ENCODE measurements around the gene TOPBP1.

The TOPBP1 gene

DNA sequence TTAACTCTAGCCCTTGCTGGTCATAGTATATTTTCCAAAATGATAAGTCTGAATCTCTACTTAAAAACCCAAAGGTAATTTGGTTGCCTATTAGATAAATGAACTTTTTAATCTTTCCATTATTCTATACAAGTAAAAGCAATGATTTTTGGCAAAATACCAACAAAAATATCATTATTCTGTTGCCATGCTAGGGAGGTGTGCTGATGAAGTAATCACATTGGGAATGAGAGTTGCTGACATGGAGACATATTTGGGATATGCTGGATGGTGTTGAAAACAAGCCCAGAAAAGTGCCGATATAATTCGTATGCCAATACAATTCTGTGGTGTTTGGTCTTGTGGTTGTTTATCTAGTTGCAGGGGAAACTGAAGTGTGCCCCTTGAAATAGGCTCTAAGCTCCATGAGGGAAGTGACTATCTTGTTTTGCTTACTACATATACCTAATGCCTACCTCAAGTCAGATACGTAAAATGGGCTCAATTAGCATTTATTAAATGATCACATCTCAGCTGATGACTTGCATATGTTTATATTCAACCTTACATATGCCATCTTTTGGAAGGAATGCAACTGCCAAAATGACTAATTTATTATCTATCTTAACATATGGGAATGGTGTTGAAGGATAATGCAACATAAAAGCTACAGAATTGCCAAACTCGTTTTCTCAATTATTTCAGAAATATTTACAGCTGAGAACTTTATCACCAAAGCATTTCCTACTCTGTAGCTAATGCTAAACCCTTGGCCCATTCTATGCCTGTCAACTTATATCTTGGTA, 5.8 kb downstream of the TOPBP1 start:
- no peak for ATAC-seq
- H3K27ac Mint-ChIP-seq: no peak overlapping the region
- H3K4me3 Mint-ChIP-seq: no peak overlapping the region
- H3K4me1 Mint-ChIP-seq: peaks cover 17% of the 10 kb centered on the region
- H3K36me3 Mint-ChIP-seq: peaks cover 43% of the 10 kb centered on the region
- no peaks in the 10 kb centered on the region for H3K27me3 Mint-ChIP-seq
- no peaks in the 10 kb centered on the region for H3K9me3 Mint-ChIP-seq

DNA sequence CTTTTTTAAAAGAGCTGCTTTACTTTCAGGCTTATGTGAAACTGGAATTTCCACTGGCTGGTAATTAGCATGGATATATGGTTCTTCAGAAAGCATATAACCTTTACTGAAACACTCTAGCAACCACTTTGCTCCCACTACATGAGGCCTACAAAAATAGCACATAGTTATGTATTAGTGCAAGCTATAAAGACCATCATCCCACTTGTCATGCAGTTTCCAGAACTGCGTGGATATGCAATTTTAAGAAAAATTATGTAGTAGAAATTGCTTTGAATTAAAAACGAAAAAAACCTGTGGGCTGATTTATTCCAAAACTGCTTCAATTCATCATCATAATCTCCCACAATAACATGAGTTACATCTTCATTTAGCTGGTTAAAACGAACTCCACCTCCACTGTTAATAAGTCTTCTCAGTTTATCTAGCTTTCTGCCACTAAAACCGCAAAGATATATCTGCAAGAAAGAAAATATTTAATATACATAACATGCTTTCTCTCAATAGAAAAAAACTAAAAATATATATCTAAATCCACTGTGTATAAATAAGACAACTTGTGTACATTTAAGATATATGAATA, 12.2 kb downstream of the TOPBP1 start:
- Mint-ChIP-seq H3K4me1 (no peaks in the 10 kb centered on the region), H3K9me3 (no peaks in the 10 kb centered on the region), H3K27me3 (no peaks in the 10 kb centered on the region), H3K27ac (no peak overlapping the region), H3K4me3 (no peak overlapping the region), H3K36me3 (peaks cover 37% of the 10 kb centered on the region)
- ATAC-seq: no peak

DNA sequence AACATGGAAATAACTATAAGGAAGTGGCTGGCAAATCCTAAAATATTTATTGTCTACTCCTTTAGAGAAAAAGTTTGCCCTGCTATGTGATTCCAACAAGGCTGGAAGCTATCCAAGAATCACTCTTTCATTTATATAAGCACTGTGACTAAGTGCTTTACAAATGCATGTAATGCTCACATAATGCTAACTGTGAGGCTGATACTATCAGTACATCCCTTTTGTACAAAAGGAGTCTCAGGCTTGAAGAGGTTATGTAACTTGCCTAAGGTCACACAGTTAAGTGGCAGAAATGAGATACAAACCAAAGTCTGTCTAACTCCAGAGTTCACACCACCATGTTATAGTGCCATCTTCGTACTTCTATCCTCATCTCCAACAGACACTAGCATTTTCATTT, 17.0 kb downstream of the TOPBP1 start:
- Mint-ChIP-seq H3K36me3 (peaks cover 57% of the 10 kb centered on the region), H3K27ac (no peak overlapping the region), H3K4me3 (no peak overlapping the region), H3K27me3 (no peaks in the 10 kb centered on the region), H3K9me3 (no peaks in the 10 kb centered on the region), H3K4me1 (no peaks in the 10 kb centered on the region)
- no peak for ATAC-seq

DNA sequence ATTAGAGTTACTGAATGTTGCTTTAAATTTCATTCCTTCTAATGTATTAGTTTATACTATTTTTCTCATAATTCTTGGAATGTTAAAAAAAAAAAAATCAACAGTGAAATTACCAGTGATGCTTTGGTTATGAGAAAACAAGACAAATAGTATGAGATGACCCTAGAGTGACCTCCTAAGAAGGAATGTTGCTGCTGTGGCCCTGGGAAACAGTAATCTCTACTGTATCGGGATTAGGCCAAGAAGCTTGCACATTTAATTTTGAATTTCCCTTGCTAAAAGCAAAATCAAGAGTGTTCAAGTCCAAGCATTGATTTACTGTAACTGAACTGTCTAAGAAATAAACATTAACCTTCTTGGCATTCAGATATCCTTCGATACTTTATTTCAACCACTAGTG, 18.1 kb downstream of the TOPBP1 start:
- Mint-ChIP-seq H3K27ac (no peak overlapping the region), H3K4me1 (no peaks in the 10 kb centered on the region), H3K27me3 (no peaks in the 10 kb centered on the region), H3K36me3 (peaks cover 69% of the 10 kb centered on the region), H3K4me3 (no peak overlapping the region), H3K9me3 (no peaks in the 10 kb centered on the region)
- ATAC-seq: no peak

DNA sequence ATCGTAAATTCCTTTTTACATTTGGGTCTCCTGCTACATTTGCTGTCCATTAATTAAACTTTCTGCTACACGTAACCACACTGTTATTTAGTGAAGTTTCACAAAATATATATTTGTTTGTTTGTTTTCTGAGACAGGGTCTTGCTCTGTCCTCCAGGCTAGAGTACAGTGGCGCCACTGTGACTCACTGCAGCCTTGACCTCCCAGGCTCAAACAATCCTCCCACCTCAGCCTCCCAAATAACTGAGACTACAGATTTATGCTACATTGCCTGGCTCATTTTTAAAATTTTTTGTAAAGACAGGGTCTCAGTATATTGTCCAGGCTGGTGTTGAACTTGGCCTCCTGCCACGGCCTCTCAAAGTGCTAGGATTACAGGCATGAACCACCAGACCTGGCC, 20.5 kb downstream of the TOPBP1 start:
- no peak overlapping the region for H3K4me3 Mint-ChIP-seq
- no peaks in the 10 kb centered on the region for H3K9me3 Mint-ChIP-seq
- H3K36me3 Mint-ChIP-seq: peaks cover 65% of the 10 kb centered on the region
- no peak overlapping the region for H3K27ac Mint-ChIP-seq
- no peaks in the 10 kb centered on the region for H3K4me1 Mint-ChIP-seq
- H3K27me3 Mint-ChIP-seq: no peaks in the 10 kb centered on the region
- no peak for ATAC-seq

DNA sequence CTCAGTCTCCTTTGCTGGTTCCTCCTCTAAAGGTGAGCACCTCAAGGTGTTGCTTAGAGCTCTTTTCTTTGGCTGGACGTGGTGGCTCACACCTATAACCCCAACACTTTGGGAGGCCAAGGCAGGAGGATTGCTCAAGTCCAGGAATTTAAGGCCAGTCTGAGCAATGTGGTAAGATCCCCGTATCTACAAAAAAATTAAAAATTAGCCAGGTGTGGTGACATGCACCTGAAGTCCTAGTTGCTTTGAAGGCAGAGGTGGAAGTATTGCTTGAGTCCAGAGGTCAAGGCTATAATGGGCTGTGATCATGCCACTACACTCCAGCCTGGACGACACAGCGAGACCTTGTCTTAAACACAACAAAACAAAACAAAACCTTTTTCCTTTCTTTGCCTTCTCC, 28.3 kb downstream of the TOPBP1 start:
- no peak for ATAC-seq
- H3K27ac Mint-ChIP-seq: no peak overlapping the region
- H3K36me3 Mint-ChIP-seq: peaks cover 74% of the 10 kb centered on the region

DNA sequence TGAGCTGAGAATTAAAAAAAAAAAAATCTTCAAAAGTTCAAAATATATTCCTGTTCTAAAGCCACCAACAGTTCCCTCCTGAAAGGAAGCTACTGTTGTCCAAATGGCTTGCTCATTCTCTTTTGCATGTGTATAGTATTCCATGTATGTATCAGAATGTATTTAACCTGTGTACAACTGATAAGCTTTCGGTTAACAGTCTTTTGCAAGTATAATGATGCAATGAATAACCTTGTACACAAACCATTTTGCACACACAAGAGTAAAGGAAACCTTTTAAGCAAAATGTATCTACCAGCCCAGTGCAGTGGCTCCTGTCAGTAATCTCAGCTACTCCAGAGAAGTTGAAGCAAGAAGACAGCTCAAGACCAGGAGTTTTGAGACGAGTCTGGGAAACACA, 32.6 kb downstream of the TOPBP1 start:
- H3K36me3 Mint-ChIP-seq: peaks cover 54% of the 10 kb centered on the region
- H3K4me1 Mint-ChIP-seq: peaks cover 6% of the 10 kb centered on the region
- ATAC-seq: no peak
- H3K27me3 Mint-ChIP-seq: no peaks in the 10 kb centered on the region
- no peak overlapping the region for H3K4me3 Mint-ChIP-seq
- no peak overlapping the region for H3K27ac Mint-ChIP-seq
- H3K9me3 Mint-ChIP-seq: no peaks in the 10 kb centered on the region

More for the DNA sequence above, 28.3 kb downstream of the TOPBP1 start:
- no peaks in the 10 kb centered on the region for H3K27me3 Mint-ChIP-seq
- no peak overlapping the region for H3K4me3 Mint-ChIP-seq
- peaks cover 4% of the 10 kb centered on the region for H3K4me1 Mint-ChIP-seq
- no peaks in the 10 kb centered on the region for H3K9me3 Mint-ChIP-seq

DNA sequence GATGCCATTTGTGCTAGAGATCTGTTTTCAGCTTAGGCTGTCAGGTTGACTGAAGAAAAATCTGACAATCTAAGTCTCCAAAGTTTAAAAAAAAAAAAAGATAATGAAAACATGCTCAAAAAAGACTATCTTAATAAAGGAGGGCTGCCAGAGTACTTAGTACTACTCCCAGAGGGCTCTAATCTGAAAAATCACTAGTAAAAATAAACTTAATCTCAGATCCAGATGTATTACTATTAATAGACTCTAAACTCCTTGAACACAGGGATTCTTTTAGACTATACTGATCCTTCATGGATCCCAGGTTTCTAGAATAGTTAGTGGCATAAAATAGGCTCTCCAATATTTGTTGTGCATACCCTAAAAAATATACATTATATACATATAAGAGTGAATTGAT, 34.0 kb downstream of the TOPBP1 start:
- peaks cover 53% of the 10 kb centered on the region for H3K36me3 Mint-ChIP-seq
- peaks cover 6% of the 10 kb centered on the region for H3K4me1 Mint-ChIP-seq

DNA sequence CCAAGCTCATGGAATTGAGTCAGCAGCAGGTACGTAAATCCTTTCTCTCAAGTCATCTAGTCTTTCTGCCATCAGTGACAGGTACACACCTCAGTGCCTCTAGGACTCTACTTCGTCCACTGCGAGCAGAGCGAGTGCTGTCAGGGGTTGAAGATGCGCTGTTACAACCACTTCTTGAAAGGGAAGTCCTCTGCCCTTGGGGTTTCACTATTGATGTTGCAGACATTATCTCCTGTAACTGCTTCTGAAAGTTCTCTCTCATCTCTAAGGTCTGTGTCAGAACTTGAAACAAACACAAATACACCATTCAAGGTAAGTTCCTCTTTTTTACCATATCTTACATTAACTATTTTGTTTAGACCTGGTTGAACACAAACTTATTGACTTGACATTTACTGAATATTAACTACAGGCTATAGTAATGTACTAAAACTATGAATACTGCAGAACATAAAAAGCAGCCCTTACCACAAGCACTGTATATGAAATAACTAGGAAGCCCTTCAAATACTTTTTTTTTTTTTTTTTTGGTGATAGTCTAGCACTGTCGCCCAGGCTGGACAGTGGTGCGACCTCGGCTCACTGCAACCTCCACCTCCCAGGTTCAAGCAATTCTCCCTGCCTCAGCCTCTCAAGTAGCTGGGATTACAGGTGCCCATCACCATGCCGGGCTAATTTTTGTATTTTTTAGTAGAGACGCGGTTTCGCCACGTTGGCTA, 41.5 kb downstream of the TOPBP1 start:
- Mint-ChIP-seq H3K36me3 (peaks cover 51% of the 10 kb centered on the region), H3K27ac (peak overlapping the region; percentile 84), H3K9me3 (no peaks in the 10 kb centered on the region), H3K4me3 (no peak overlapping the region), H3K27me3 (no peaks in the 10 kb centered on the region), H3K4me1 (peaks cover 16% of the 10 kb centered on the region)
- peak; percentile 100 for ATAC-seq

More for the DNA sequence above, 34.0 kb downstream of the TOPBP1 start:
- no peak overlapping the region for H3K27ac Mint-ChIP-seq
- ATAC-seq: no peak
- H3K9me3 Mint-ChIP-seq: no peaks in the 10 kb centered on the region
- H3K27me3 Mint-ChIP-seq: no peaks in the 10 kb centered on the region
- no peak overlapping the region for H3K4me3 Mint-ChIP-seq

DNA sequence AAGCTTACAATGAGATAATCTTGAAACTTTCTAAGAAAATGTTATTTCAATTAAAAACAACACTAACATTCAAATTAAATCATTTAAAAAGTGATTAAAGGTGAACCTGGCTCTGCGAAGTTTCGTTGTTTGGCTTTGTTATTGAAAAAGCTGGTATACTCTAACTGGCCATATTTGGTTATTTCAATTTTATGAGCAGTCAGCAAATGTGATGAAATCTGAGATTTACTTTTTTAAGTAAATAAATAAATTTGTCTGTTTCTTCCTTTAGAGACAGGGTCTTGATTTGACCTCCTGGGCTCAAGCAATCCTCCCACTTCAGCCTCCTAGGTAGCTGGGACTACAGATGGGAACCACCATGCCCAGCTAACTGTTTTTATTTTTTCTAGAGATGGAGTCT, 50.2 kb downstream of the TOPBP1 start:
- Mint-ChIP-seq H3K4me3 (no peak overlapping the region), H3K4me1 (no peaks in the 10 kb centered on the region), H3K27me3 (no peaks in the 10 kb centered on the region), H3K9me3 (no peaks in the 10 kb centered on the region), H3K27ac (no peak overlapping the region), H3K36me3 (peaks cover 65% of the 10 kb centered on the region)
- ATAC-seq: no peak

DNA sequence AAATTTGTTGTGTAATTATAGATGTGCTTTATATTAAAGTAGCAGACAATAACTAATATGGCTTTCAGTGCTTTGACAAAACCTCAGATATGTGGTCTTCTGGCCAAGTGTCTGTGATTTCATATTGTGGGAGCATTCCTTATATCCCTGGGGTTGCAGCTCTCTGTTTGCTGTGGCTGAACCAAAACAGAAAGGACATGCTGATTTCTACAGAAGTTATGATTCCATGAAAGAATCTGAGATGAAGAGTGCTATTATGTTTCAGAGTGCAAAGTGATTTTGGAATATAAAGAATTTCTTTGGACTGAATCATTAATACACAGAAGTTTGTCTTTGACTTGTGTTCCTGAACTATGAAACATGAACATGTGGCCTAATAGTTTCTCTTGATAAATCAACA, 51.7 kb downstream of the TOPBP1 start:
- H3K4me1 Mint-ChIP-seq: no peaks in the 10 kb centered on the region
- H3K36me3 Mint-ChIP-seq: peaks cover 68% of the 10 kb centered on the region
- no peak overlapping the region for H3K27ac Mint-ChIP-seq
- no peak overlapping the region for H3K4me3 Mint-ChIP-seq
- ATAC-seq: no peak
- no peaks in the 10 kb centered on the region for H3K9me3 Mint-ChIP-seq
- H3K27me3 Mint-ChIP-seq: no peaks in the 10 kb centered on the region

DNA sequence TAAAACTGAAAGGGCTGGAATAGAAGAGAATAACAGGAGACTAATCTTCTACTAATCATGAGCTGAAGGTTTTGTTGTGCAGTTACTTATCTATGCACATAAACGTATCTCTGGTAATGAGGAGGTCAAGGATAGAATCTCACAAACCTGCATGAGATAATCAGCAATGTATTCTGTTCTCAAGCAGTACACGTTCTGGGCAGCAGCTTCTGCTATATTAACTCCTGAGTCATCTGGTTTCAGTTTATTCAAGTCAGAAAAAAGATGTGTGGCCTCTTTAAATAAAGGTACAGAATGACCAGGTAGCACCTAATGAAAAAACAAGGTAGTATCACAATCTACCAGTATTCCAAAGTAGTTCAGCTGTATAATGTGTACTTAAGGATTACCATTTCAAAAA, 53.4 kb downstream of the TOPBP1 start:
- Mint-ChIP-seq H3K27ac (no peak overlapping the region), H3K4me3 (no peak overlapping the region), H3K4me1 (no peaks in the 10 kb centered on the region), H3K27me3 (no peaks in the 10 kb centered on the region), H3K36me3 (peaks cover 64% of the 10 kb centered on the region), H3K9me3 (no peaks in the 10 kb centered on the region)
- no peak for ATAC-seq

DNA sequence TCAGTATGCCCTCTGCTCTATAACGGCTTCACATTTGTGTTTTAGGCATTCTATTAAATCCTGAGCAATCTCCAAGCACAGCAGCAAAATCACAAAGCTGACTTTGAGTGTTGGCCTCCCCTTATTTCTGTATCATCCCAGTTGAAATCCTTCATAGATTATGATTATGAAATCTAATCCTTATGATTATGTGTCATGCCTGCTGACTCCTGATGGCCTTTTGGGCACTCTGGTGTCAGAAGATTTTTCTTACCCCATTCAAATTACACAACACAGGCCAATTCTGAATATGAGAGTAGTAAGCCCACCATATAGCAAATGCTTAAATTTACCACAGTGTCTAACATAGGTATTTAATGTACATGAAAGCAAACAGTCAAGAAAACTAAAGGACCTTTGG, 53.9 kb downstream of the TOPBP1 start:
- Mint-ChIP-seq H3K27ac (no peak overlapping the region), H3K36me3 (peaks cover 64% of the 10 kb centered on the region), H3K4me3 (no peak overlapping the region), H3K27me3 (no peaks in the 10 kb centered on the region), H3K9me3 (no peaks in the 10 kb centered on the region), H3K4me1 (no peaks in the 10 kb centered on the region)
- no peak for ATAC-seq

DNA sequence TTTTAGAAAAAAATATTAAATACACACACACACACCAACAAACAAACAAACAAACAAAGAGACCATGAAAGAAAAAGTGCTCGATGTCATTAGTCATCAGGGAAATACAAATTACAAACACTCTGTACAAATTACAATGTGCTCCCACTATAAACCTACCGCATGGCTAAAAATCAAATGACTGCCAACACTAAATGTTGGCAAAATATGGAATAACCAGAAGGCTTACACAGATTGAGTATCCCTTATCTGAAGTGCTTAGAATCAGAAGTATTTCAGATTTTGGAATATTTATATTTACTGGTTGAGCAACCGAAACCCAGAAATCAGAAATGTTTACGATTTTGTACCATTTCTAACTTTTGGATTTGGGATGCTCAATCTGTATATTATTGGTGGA, 54.8 kb downstream of the TOPBP1 start:
- no peaks in the 10 kb centered on the region for H3K27me3 Mint-ChIP-seq
- H3K36me3 Mint-ChIP-seq: peaks cover 69% of the 10 kb centered on the region
- no peak for ATAC-seq
- no peak overlapping the region for H3K4me3 Mint-ChIP-seq
- no peak overlapping the region for H3K27ac Mint-ChIP-seq
- no peaks in the 10 kb centered on the region for H3K9me3 Mint-ChIP-seq
- H3K4me1 Mint-ChIP-seq: no peaks in the 10 kb centered on the region

DNA sequence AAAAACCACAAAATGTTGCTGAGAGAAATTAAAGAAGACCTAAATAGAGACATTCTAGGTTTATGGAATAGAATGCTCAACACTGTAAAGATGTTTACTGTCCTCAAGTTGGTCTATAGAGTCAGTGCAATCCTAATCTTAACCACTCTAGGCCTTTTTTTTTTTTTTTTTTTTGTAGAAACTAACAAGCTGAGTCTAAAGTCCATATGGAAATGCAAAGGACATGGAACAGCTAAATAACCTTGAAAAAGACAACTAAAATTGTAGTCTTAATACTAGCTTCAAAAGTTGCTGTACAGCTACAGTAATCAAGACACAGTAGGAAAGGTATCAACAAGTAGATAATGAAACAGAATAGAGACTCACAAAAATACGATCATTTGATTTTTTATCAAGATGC, 55.4 kb downstream of the TOPBP1 start:
- no peak for ATAC-seq
- Mint-ChIP-seq H3K9me3 (no peaks in the 10 kb centered on the region), H3K27ac (no peak overlapping the region), H3K4me3 (no peak overlapping the region), H3K4me1 (no peaks in the 10 kb centered on the region), H3K36me3 (peaks cover 74% of the 10 kb centered on the region), H3K27me3 (no peaks in the 10 kb centered on the region)

DNA sequence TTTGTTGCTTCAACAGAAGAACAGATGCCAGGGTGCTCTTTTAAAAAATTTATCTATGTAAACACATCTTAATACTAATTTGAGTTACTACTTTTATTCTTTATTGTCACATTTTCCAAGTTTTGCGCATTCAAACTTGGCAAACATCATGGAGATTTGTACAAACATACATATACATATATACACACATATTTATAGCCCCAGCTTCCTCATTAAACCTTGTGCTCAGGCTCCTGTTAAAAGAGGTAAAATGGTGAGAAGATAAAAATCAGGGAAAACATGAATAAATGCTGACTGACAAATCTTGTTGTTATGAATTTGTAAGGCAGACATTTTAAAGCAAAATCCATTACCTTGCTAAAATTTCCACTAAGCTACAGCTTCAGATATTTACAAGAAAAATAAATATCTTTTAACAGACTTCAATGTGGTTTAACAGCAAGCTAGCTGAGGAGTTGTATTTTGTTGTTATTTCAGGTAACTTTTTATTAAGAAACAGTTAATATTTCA, 61.1 kb downstream of the TOPBP1 start:
- ATAC-seq: no peak
- no peak overlapping the region for H3K4me3 Mint-ChIP-seq
- H3K27ac Mint-ChIP-seq: no peak overlapping the region
- H3K36me3 Mint-ChIP-seq: peaks cover 35% of the 10 kb centered on the region
- no peaks in the 10 kb centered on the region for H3K27me3 Mint-ChIP-seq
- peaks cover 1% of the 10 kb centered on the region for H3K4me1 Mint-ChIP-seq
- no peaks in the 10 kb centered on the region for H3K9me3 Mint-ChIP-seq

All from stimulated activated memory B cell treated with anti-CD40 and anti-IgM and Interleukin-4, amounts not matched to agents 10 μg/mL and 1 μg/mL and 100 μg/mL, for 72 hours (primary cell).